GM12878 (cell line): Measurements from ENCODE around the gene INPP4B. TPM values are rescaled to one million over a fixed set of nuclear protein-coding genes. Genes with fewer than 3 reads are reported as not detected.

Experiments used
- ATAC-seq: fragments of 200-7000 bp; cut with Tn5 transposase; 3 replicates; pipeline ENCODE4 v1.9.1; 2020; ENCODE audit warnings: mild to moderate bottlenecking, moderate library complexity
- BruUV-seq: library from RNA; stranded (reverse); fragments of 400-500 nt; replicated peaks from 2 replicates; lab custom pipeline; 2021; lab: Mats Ljungman, UMichigan
- CTCF ChIA-PET: fragments of 300-600 bp; sonication (Branson Sonifier 250); formaldehyde crosslinking; extraction: SDS; loops from one replicate; lab custom pipeline; 2021; ENCODE audit warnings: inconsistent platforms; lab: Yijun Ruan, JAX
- POLR2A ChIA-PET: fragments of 350-600 bp; formaldehyde crosslinking; extraction: SDS; loops from one replicate; lab custom pipeline; 2021; ENCODE audit warnings: inconsistent platforms; lab: Charles Lee
- RAD21 ChIA-PET: fragments of 300-600 bp; sonication (Branson Sonifier 250); formaldehyde crosslinking; loops from one replicate; lab custom pipeline; 2023; ENCODE audit warnings: antibody characterized with exemption; ENCODE audit not compliant: unreplicated experiment; lab: Charles Lee
- SMC1A ChIA-PET: fragments of 300-600 bp; sonication (Branson Sonifier 250); formaldehyde crosslinking; loops from one replicate; lab custom pipeline; 2023; ENCODE audit not compliant: unreplicated experiment, uncharacterized antibody; lab: Charles Lee
- DNase-seq: peaks from one replicate; pipeline ENCODE4 v3.0.0-alpha.2; 2011; ENCODE audit warnings: low read depth, low spot score
- FAIRE-seq: peaks from 3 replicates; lab custom pipeline; 2011; peaks lifted over from hg19 to GRCh38; lab: Jason Lieb, UNC
- H2AFZ ChIP-seq: 2 replicates; pipeline ENCODE4 v1.6.0; 2011; ENCODE audit warnings: low read depth, low read length, control low read depth; ENCODE audit not compliant: control insufficient read depth
- H3K27ac ChIP-seq: 2 replicates; pipeline ENCODE4 v1.5.1; 2011; ENCODE audit warnings: control low read depth; ENCODE audit not compliant: control insufficient read depth, insufficient read depth
- H3K27me3 ChIP-seq, 2 experiments: replicated peaks in 1 of 2; 2 replicates each; pipeline versions ENCODE4 v1.6.0 to v1.6.1; 2011; ENCODE audit warnings: low read length in 1 of 2; ENCODE audit not compliant: control insufficient read depth in 2 of 2, insufficient read depth in 2 of 2
- H3K36me3 ChIP-seq, 2 experiments: 2 replicates each; pipeline ENCODE4 v1.5.1; 2011; ENCODE audit warnings: low read length in 1 of 2; ENCODE audit not compliant: control insufficient read depth in 2 of 2, insufficient read depth in 2 of 2
- H3K4me1 ChIP-seq: 2 replicates; pipeline ENCODE4 v1.6.1; 2011; ENCODE audit warnings: mild to moderate bottlenecking, low read length, moderate library complexity, mixed read lengths; ENCODE audit not compliant: control insufficient read depth, insufficient read depth
- H3K4me2 ChIP-seq: 2 replicates; pipeline ENCODE4 v1.6.0; 2011; ENCODE audit warnings: control low read depth; ENCODE audit not compliant: control insufficient read depth, insufficient read depth
- H3K4me3 ChIP-seq: fragments of 200-600 bp; sonication (generic); 2 replicates; pipeline ENCODE4 v1.5.1; 2016
- H3K79me2 ChIP-seq: 2 replicates; pipeline ENCODE4 v1.6.0; 2011; ENCODE audit warnings: low read length; ENCODE audit not compliant: control insufficient read depth, insufficient read depth
- H3K9ac ChIP-seq: 2 replicates; pipeline ENCODE4 v1.8.0; 2011; ENCODE audit warnings: low read length, control low read depth, mixed read lengths; ENCODE audit not compliant: control insufficient read depth, insufficient read depth
- H3K9me3 ChIP-seq: replicated peaks from 3 replicates; pipeline ENCODE4 v1.5.1; 2011; ENCODE audit warnings: mild to moderate bottlenecking, low read length; ENCODE audit not compliant: control insufficient read depth, insufficient read depth
- H4K20me1 ChIP-seq: 2 replicates; pipeline ENCODE4 v1.6.0; 2011; ENCODE audit not compliant: control insufficient read depth, insufficient read depth
- BCLAF1 ChIP-seq: fragments of 450-650 bp; IDR thresholded peaks from 2 replicates; pipeline ENCODE4 v1.6.1; 2017; ENCODE audit warnings: antibody characterized with exemption, mild to moderate bottlenecking, moderate library complexity
- ELK1 ChIP-seq: IDR thresholded peaks from 2 replicates; pipeline ENCODE4 v1.6.1; 2012; ENCODE audit warnings: low read depth, low read length, improper control_type of control experiment
- IKZF1 ChIP-seq: fragments of 450-650 bp; conservative IDR thresholded peaks from 2 replicates; pipeline ENCODE4 v1.6.1; 2017; ENCODE audit warnings: antibody characterized with exemption, mild to moderate bottlenecking
- SIN3A ChIP-seq: IDR thresholded peaks from 2 replicates; pipeline ENCODE4 v1.6.1; 2012; ENCODE audit warnings: low read depth, low read length, improper control_type of control experiment
- TCF7 ChIP-seq: IDR thresholded peaks from 2 replicates; pipeline ENCODE4 v1.6.1; 2014; ENCODE audit warnings: antibody characterized with exemption, borderline replicate concordance
- WGBS: methylation state at CpG from one replicate; pipeline ENCODE4 v1.1.6; 2016; ENCODE audit warnings: low lambda C conversion rate; ENCODE audit not compliant: insufficient replicate concordance, insufficient coverage; ENCODE audit errors: missing lambda C conversion rate; 5-methylcytosine and 5-hydroxymethylcytosine counted together
- in situ Hi-C: fragments of 300-500 bp; cut with MboI; formaldehyde crosslinking; loops from 9 replicates; pipeline ENCODE4 v1.14.3; 2018; ENCODE audit warnings: mixed read lengths
- intact Hi-C: fragments of 100-400 bp; cut with micrococcal nuclease; formaldehyde crosslinking; loops from one replicate; pipeline ENCODE4 v1.14.2; 2022; ENCODE audit not compliant: unreplicated experiment
- polyA plus RNA-seq, 11 experiments: library from polyadenylated mRNA; depleted of rRNA in 4 of 11; unstranded in 6 of 11; stranded (reverse) in 5 of 11; fragments of >200 nt; fragmentation: Nextera tagmentation in 4 of 11; fragmentation: Illumina TruSeq in 1 of 11; extraction: Ambion mirVana in 4 of 11; extraction: Trizol in 1 of 11; gene quantifications; 1 replicate in 1 of 11; 2 replicates in 10 of 11; pipeline versions ENCODE4 v1.2.1 to v1.2.3, GENCODE V29; 2011 to 2016; ENCODE audit warnings: inconsistent platforms in 2 of 11, missing spikeins in 2 of 11, low read depth in 1 of 11
- total RNA-seq, 4 experiments: library from RNA; depleted of rRNA in 3 of 4; stranded (reverse); fragments of >200 nt in 3 of 4; fragmentation: Illumina TruSeq in 1 of 4; extraction: Trizol in 1 of 4; gene quantifications; 2 replicates each; pipeline versions ENCODE4 v1.2.1 to v1.2.3, GENCODE V29; 2013 to 2021
- TF ChIP-seq, protein P1 (sequence below): fragments of 450-650 bp; formaldehyde crosslinking; IDR thresholded peaks from 2 replicates; pipeline ENCODE4 v1.4.0; 2020; ENCODE audit warnings: mild to moderate bottlenecking, moderate library complexity
- TF ChIP-seq, protein P2 (sequence below): fragments of 450-650 bp; IDR thresholded peaks from 2 replicates; pipeline ENCODE4 v1.6.1; 2017; ENCODE audit warnings: low read depth, mild to moderate bottlenecking, moderate library complexity

INPP4B gene
- total and polyA plus RNA-seq, 10 of the 15 experiments (the other 5 are each of a cell fraction or from before 2014, with no cell fraction given): 0.53 to 11.2 (median 0.95) TPM

DNA sequence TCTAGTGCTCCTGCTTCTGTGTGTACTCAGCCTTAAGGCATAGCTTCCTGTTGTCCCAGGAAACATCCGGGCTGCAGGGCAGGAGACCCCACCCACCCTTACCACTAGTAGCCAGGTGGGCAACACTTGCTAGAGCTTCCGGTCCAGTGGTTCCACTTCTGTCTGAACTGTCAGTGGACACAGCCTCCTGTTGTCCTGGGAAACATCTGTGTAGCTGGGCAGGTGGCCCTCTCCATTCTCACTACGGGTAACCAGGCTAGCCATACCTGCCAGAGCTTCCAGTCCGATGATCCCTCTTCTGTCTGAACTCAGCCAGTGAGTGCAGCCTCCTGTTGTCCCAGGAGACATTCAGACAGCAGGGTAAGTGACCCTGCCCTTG is 372.2 kb downstream of the INPP4B start (continued):
- TF ChIP-seq ELK1: no peak
- no peak for TF ChIP-seq TCF7
- TF ChIP-seq, protein P1, sequence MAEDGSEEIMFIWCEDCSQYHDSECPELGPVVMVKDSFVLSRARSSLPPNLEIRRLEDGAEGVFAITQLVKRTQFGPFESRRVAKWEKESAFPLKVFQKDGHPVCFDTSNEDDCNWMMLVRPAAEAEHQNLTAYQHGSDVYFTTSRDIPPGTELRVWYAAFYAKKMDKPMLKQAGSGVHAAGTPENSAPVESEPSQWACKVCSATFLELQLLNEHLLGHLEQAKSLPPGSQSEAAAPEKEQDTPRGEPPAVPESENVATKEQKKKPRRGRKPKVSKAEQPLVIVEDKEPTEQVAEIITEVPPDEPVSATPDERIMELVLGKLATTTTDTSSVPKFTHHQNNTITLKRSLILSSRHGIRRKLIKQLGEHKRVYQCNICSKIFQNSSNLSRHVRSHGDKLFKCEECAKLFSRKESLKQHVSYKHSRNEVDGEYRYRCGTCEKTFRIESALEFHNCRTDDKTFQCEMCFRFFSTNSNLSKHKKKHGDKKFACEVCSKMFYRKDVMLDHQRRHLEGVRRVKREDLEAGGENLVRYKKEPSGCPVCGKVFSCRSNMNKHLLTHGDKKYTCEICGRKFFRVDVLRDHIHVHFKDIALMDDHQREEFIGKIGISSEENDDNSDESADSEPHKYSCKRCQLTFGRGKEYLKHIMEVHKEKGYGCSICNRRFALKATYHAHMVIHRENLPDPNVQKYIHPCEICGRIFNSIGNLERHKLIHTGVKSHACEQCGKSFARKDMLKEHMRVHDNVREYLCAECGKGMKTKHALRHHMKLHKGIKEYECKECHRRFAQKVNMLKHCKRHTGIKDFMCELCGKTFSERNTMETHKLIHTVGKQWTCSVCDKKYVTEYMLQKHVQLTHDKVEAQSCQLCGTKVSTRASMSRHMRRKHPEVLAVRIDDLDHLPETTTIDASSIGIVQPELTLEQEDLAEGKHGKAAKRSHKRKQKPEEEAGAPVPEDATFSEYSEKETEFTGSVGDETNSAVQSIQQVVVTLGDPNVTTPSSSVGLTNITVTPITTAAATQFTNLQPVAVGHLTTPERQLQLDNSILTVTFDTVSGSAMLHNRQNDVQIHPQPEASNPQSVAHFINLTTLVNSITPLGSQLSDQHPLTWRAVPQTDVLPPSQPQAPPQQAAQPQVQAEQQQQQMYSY (CRISPR knock-in tag): no peak

GRCh38 chr4:142473218-142473959 is 372.7 kb downstream of the INPP4B start:
- in situ Hi-C loops (no loop called here), intact Hi-C loops (no loop called here)
- Histone ChIP-seq H3K36me3 (no peaks in the 10 kb centered on the region), H3K27ac (no peak overlapping the region), H3K9me3 (no peaks in the 10 kb centered on the region), H3K27me3 (no peaks in the 10 kb centered on the region), H3K4me1 (no peaks in the 10 kb centered on the region), H3K79me2 (no peaks in the 10 kb centered on the region), H2AFZ (no peak overlapping the region), H3K9ac (no peak overlapping the region), H3K4me3 (no peak overlapping the region), H3K4me2 (no peak overlapping the region), H4K20me1 (no peaks in the 10 kb centered on the region)
- RAD21 ChIA-PET: interaction anchor here (0.8 to 4.3 kb wide), 10 partner anchors 10 to 119 kb away, joined by 3 to 15 read pairs (median 3); no protein-coding TSS in a partner anchor
- WGBS: 20% methylated on average over 5 of the region's 5 CpGs
- no peak for TF ChIP-seq SIN3A
- TF ChIP-seq, protein P2, sequence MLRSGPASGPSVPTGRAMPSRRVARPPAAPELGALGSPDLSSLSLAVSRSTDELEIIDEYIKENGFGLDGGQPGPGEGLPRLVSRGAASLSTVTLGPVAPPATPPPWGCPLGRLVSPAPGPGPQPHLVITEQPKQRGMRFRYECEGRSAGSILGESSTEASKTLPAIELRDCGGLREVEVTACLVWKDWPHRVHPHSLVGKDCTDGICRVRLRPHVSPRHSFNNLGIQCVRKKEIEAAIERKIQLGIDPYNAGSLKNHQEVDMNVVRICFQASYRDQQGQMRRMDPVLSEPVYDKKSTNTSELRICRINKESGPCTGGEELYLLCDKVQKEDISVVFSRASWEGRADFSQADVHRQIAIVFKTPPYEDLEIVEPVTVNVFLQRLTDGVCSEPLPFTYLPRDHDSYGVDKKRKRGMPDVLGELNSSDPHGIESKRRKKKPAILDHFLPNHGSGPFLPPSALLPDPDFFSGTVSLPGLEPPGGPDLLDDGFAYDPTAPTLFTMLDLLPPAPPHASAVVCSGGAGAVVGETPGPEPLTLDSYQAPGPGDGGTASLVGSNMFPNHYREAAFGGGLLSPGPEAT: no peak
- TF ChIP-seq BCLAF1: no peak
- TF ChIP-seq IKZF1: peak; percentile 32; the same call in 1 of the 2 replicates
- POLR2A ChIA-PET: no interaction called here
- SMC1A ChIA-PET: interaction anchor here (0.6 to 3.0 kb wide), 20 partner anchors 7 to 123 kb away, joined by 3 to 15 read pairs (median 5); no protein-coding TSS in a partner anchor
- BruUV-seq: no TSS peak
- no peak for DNase-seq
- FAIRE-seq: no peak
- CTCF ChIA-PET: interaction anchor here (0.9 to 2.2 kb wide), 12 partner anchors 8 to 190 kb away, joined by 3 to 7 read pairs (median 4); no protein-coding TSS in a partner anchor
- ATAC-seq: peak; percentile 46
